OCI-LY1 (cell line): ENCODE results near the gene ZNF79.

Experiments used
- H2AFZ ChIP-seq: fragments of 200-600 bp; sonication (generic), shearing (Covaris generic); 2 replicates; pipeline ENCODE4 v1.6.0; 2014; ENCODE audit warnings: antibody characterized with exemption, mild to moderate bottlenecking, low read length
- H3F3A ChIP-seq: fragments of 200-600 bp; sonication (generic), shearing (Covaris generic); 2 replicates; pipeline ENCODE4 v1.6.0; 2014; ENCODE audit warnings: mild to moderate bottlenecking, antibody characterized with exemption, low read length, moderate library complexity; ENCODE audit not compliant: insufficient read depth
- H3K27ac ChIP-seq: fragments of 200-600 bp; sonication (generic); 2 replicates; pipeline ENCODE4 v1.5.1; 2014; ENCODE audit warnings: low read length, mixed run types, mild to moderate bottlenecking, low read depth; ENCODE audit not compliant: poor library complexity, severe bottlenecking
- H3K27me3 ChIP-seq: fragments of 200-600 bp; sonication (generic); 2 replicates; pipeline ENCODE4 v1.6.0; 2014; ENCODE audit warnings: antibody characterized with exemption, mild to moderate bottlenecking, low read length, moderate library complexity; ENCODE audit not compliant: insufficient read depth
- H3K36me3 ChIP-seq: fragments of 200-600 bp; sonication (generic); 2 replicates; pipeline ENCODE4 v1.6.1; 2014; ENCODE audit warnings: mild to moderate bottlenecking, antibody characterized with exemption, low read length, moderate library complexity, mixed read lengths; ENCODE audit not compliant: insufficient read depth
- H3K4me1 ChIP-seq: fragments of 200-600 bp; sonication (generic); 2 replicates; pipeline ENCODE4 v1.5.1; 2014; ENCODE audit warnings: mild to moderate bottlenecking, low read length, moderate library complexity; ENCODE audit not compliant: insufficient read depth, severe bottlenecking
- H3K4me2 ChIP-seq: fragments of 200-600 bp; sonication (generic), shearing (Covaris generic); 2 replicates; pipeline ENCODE4 v1.6.1; 2014; ENCODE audit warnings: low read length
- H3K4me3 ChIP-seq: fragments of 200-600 bp; sonication (generic); 2 replicates; pipeline ENCODE4 v1.5.1; 2014; ENCODE audit warnings: low read length, low read depth, mild to moderate bottlenecking, mixed read lengths; ENCODE audit not compliant: poor library complexity, severe bottlenecking
- H3K79me2 ChIP-seq: fragments of 200-600 bp; shearing (Covaris generic); 2 replicates; pipeline ENCODE4 v1.6.1; 2016; ENCODE audit warnings: mixed run types, low read length, mixed read lengths; ENCODE audit not compliant: insufficient read depth
- H3K9ac ChIP-seq: fragments of 200-600 bp; sonication (generic), shearing (Covaris generic); 2 replicates; pipeline ENCODE4 v1.6.1; 2014; ENCODE audit warnings: mild to moderate bottlenecking, low read length, mixed read lengths
- H3K9me2 ChIP-seq: fragments of 200-600 bp; sonication (generic), shearing (Covaris generic); 2 replicates; pipeline ENCODE4 v1.6.1; 2014; ENCODE audit warnings: low read depth, mild to moderate bottlenecking, low read length, mixed read lengths
- H3K9me3 ChIP-seq: fragments of 200-600 bp; shearing (Covaris generic); 2 replicates; pipeline ENCODE4 v1.6.1; 2014; ENCODE audit warnings: low read length, mixed read lengths
- H4K20me1 ChIP-seq: fragments of 200-600 bp; sonication (generic), shearing (Covaris generic); 2 replicates; pipeline ENCODE4 v1.6.0; 2016; ENCODE audit warnings: mild to moderate bottlenecking, low read length; ENCODE audit not compliant: insufficient read depth
- CTCF ChIP-seq: fragments of 200-600 bp; sonication (generic), shearing (Covaris generic); IDR thresholded peaks from 2 replicates; pipeline ENCODE4 v1.5.1; 2017; ENCODE audit warnings: mild to moderate bottlenecking, antibody characterized with exemption, low read length, moderate library complexity, mixed read lengths
- EZH2 ChIP-seq: fragments of 200-600 bp; sonication (generic), shearing (Covaris generic); IDR thresholded peaks from 2 replicates; pipeline ENCODE4 v1.8.0; 2017; ENCODE audit warnings: borderline replicate concordance, mixed run types, mild to moderate bottlenecking, antibody characterized with exemption, low read length, moderate library complexity, mixed read lengths

The ZNF79 gene

GRCh38 chr9:127450243-127450760, 26.1 kb downstream of the ZNF79 start:
- no peak for TF ChIP-seq EZH2
- TF ChIP-seq CTCF = no peak; the same call in 1 of the 2 replicates
- peaks cover 15% of the 10 kb centered on the region for H3K79me2 ChIP-seq
- H3K9me3 ChIP-seq = peaks cover 21% of the 10 kb centered on the region
- H3K27me3 ChIP-seq = no peaks in the 10 kb centered on the region
- peak overlapping the region; percentile 78 for H3K27ac ChIP-seq
- peaks cover 57% of the 10 kb centered on the region for H3K36me3 ChIP-seq
- peak overlapping the region; percentile 72 for H3K4me3 ChIP-seq
- peaks cover 18% of the 10 kb centered on the region for H3F3A ChIP-seq
- peak overlapping the region; percentile 95 for H3K4me2 ChIP-seq
- peaks cover 28% of the 10 kb centered on the region for H3K4me1 ChIP-seq
- no peaks in the 10 kb centered on the region for H3K9me2 ChIP-seq
- H3K9ac ChIP-seq = peak overlapping the region; percentile 88
- no peaks in the 10 kb centered on the region for H4K20me1 ChIP-seq
- no peak overlapping the region for H2AFZ ChIP-seq

GRCh38 chr9:127450830-127451607, 26.8 kb downstream of the ZNF79 start, which contains the start of the genes LRSAM1 and RPL12:
TSS of gene LRSAM1 (plus strand) at chr9:127451510. CDS start at chr9:127454528, 3,018 bp downstream.
TSS of gene RPL12 (minus strand) at chr9:127451406. CDS start at chr9:127451317, 89 bp downstream.
- Histone ChIP-seq H3K79me2 (peaks cover 15% of the 10 kb centered on the region), H3K9ac (peak within 1 kb of the TSS; percentile 88), H3K9me3 (peaks cover 18% of the 10 kb centered on the region), H3K4me2 (peak within 1 kb of the TSS; percentile 95), H3F3A (peaks cover 13% of the 10 kb centered on the region), H3K36me3 (peaks cover 50% of the 10 kb centered on the region), H3K9me2 (no peaks in the 10 kb centered on the region), H4K20me1 (no peaks in the 10 kb centered on the region), H3K27ac (peak within 1 kb of the TSS; percentile 78), H3K4me3 (peak within 1 kb of the TSS; percentile 72), H3K4me1 (peaks cover 35% of the 10 kb centered on the region), H2AFZ (peak within 1 kb of the TSS; percentile 15; the same call in 1 of the 2 replicates), H3K27me3 (no peaks in the 10 kb centered on the region)
- TF ChIP-seq EZH2 (no peak), CTCF (no peak; the same call in 1 of the 2 replicates)

- H3K9me3 ChIP-seq = peaks cover 13% of the 10 kb centered on the region
- no peaks in the 10 kb centered on the region for H3K9me2 ChIP-seq
- H3K4me3 ChIP-seq = peak overlapping the region; percentile 72
- H3K27me3 ChIP-seq = no peaks in the 10 kb centered on the region
- peaks cover 37% of the 10 kb centered on the region for H3K4me1 ChIP-seq
- no peak for TF ChIP-seq EZH2
- TF ChIP-seq CTCF = no peak
- peak overlapping the region; percentile 87 for H3K4me2 ChIP-seq
- H3K27ac ChIP-seq = peak overlapping the region; percentile 37
- H3K79me2 ChIP-seq = peaks cover 15% of the 10 kb centered on the region
- H4K20me1 ChIP-seq = no peaks in the 10 kb centered on the region
- H2AFZ ChIP-seq = peak overlapping the region; percentile 15; the same call in 1 of the 2 replicates
- peak overlapping the region; percentile 88 for H3K9ac ChIP-seq
- H3K36me3 ChIP-seq = peaks cover 44% of the 10 kb centered on the region
- H3F3A ChIP-seq = peaks cover 8% of the 10 kb centered on the region; the same call in 1 of the 2 replicates
These were observed 27.4 kb downstream of the ZNF79 start for GRCh38 chr9:127451608-127451857.
